Measurements from ENCODE around the gene SMG1.

The SMG1 gene

DNA sequence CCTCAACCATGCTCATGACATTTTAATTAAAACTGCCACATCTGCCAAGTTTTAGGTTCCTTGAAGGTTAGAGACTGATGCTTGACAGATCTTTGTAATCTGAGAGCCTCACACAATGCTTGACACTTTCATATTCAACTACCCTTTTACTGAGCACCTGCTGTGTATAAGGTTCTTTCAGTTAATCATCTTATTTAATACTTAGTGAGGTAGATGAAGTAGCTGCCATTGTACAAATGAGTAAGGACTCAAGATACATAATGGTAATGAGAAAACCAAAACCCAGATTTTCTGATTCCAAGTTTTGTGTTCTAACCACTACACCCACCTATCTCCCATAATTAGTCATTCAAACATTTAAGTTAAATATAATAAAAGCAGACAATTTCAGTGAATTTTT is 89.5 kb downstream of the SMG1 start:
- no peak for TF ChIP-seq CTCF (IDR thresholded peaks at IDR 0.05; ENCODE audit: borderline replicate concordance, insufficient read depth, low read depth, low read length)
- no peak overlapping the region for H3K4me3 ChIP-seq (ENCODE audit: low read depth, low read length)

DNA sequence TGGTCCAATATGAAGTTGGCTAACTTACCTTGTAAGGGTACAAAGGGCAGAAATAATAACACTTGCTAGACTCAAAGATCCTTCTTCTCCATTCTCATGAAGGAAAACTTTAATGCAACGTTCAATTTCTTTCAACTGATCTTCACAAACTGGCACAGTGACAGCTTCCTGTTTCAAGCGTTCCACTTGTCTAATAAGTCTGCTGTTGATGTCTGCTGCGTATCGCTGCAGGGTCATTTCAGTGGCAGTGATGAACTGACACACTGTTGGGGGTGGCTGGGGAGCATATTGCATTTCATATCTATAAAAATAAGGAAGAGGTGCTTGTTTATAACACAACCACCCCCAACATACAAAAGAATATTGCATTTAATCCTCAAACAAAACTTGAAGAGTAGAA is 91.3 kb downstream of the SMG1 start:
- no peak overlapping the region for H3K4me3 ChIP-seq (ENCODE audit: low read depth, low read length)
- no peak for TF ChIP-seq CTCF (IDR thresholded peaks at IDR 0.05; ENCODE audit: borderline replicate concordance, insufficient read depth, low read depth, low read length)

DNA sequence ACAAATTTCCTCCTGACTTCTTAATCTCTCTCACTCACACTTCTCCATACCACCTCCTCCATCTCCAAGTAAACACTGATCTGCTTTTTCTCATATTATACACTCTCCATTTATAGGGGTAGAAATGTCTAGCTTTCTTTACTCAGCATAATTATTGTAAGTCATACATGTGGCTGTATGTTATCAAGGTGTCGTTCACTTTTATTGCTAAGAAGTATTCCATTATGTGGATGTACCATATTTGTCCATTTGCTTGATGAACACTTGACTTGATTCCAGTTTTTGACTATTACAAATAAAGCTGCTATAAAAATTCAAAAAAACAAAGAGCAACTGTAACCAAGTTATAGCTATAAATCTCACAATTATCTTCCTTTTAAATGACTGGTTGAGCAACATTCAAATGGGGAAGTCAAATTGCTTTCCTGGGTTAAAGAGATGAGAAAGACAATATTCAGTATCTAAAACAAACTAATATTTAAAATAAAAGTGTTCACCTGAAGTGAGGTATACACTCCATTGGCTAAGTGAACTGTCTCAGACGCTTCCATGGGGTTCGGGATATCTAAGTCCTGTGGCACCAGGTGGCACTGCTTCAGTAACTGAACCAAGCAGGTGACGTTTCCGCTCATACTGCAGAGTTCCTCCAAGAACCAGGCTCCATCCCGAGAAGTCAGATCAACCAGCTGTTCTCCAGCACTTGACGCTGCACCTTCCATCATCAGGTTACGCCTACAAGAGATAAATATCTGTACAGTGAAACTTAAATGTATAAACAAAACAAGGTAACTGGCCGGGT is 92.3 kb downstream of the SMG1 start:
- no peak for TF ChIP-seq CTCF (IDR thresholded peaks at IDR 0.05; ENCODE audit: borderline replicate concordance, insufficient read depth, low read depth, low read length)
- H3K4me3 ChIP-seq (ENCODE audit: low read depth, low read length) = no peak overlapping the region

DNA sequence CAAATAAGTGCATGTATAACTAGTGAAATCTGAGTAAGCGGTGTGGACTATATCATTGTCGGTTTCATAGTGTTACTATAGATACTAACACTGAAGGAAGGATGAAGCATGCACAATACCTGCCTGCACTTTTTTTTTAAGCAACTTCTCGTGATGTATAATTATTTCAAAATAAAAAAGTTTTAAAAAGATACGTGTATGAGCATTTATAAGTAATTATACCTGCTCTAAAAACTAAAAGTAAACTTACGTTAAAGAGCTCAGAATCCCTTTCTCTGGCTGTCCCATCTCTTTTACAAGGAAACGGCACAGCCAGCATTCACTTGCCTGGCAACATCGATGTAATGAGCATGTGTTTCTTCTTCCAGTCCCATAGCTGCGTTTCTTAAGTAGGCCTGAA is 93.6 kb downstream of the SMG1 start:
- no peak for TF ChIP-seq CTCF (IDR thresholded peaks at IDR 0.05; ENCODE audit: borderline replicate concordance, insufficient read depth, low read depth, low read length)
- no peak overlapping the region for H3K4me3 ChIP-seq (ENCODE audit: low read depth, low read length)

DNA sequence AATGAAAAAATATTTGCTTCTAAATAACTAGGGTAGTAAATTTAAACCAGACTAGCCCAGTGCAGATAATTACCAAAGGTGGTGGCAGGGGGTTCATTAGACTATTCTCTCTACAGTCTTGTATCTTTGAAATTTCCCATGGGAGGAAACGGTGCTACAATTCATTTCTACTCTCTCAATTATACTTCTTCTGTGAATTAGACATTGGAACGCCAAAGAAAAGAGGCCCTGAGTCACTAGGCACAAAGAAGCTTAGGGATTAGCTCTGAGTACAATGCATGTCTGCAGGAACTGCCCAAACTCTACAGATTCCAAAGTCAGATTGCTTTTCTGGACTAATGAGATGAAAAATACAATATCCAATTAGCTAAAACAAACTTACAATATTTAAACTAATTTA is 94.2 kb downstream of the SMG1 start:
- H3K4me3 ChIP-seq (ENCODE audit: low read depth, low read length) = no peak overlapping the region
- TF ChIP-seq CTCF (IDR thresholded peaks at IDR 0.05; ENCODE audit: borderline replicate concordance, insufficient read depth, low read depth, low read length) = no peak

- TF ChIP-seq CTCF (IDR thresholded peaks at IDR 0.05; ENCODE audit: borderline replicate concordance, insufficient read depth, low read depth, low read length) = no peak
- no peak overlapping the region for H3K4me3 ChIP-seq (ENCODE audit: low read depth, low read length)
Observed at GRCh38 chr16:18829251-18829650, 97.0 kb downstream of the SMG1 start.

- TF ChIP-seq CTCF (IDR thresholded peaks at IDR 0.05; ENCODE audit: borderline replicate concordance, insufficient read depth, low read depth, low read length) = no peak
- H3K4me3 ChIP-seq (ENCODE audit: low read depth, low read length) = no peak overlapping the region
Observed at GRCh38 chr16:18827890-18828289, 98.3 kb downstream of the SMG1 start.

Measured in GM12875 (cell line).